Measurements from ENCODE around the gene KCTD10. TPM values are rescaled to one million over a fixed set of nuclear protein-coding genes. Genes with fewer than 3 reads are reported as not detected.

The KCTD10 gene
- polyA plus RNA-seq, 1 of the 3 experiments (the other 2 are of a cell fraction): 66.9 TPM

- no peak overlapping the region for H2AFZ ChIP-seq (ENCODE audit: low read depth)
- no peaks in the 10 kb centered on the region for H3K9me2 ChIP-seq
- WGBS (ENCODE audit: low lambda C conversion rate): 79% methylated on average over 3 of the region's 3 CpGs
- ChIA-PET CTCF (interaction anchor here (1.6 kb wide), 1 partner anchor 341 kb away, joined by 5 read pairs; no protein-coding TSS in a partner anchor), POLR2A (no interaction called here)
- no peak overlapping the region for H3K4me3 ChIP-seq (ENCODE audit: low read depth in 2 of 2, low read length in 1 of 2)
- DNase-seq: no peak
- no peak overlapping the region for H3K27ac ChIP-seq (ENCODE audit: low read depth in 2 of 2, low read length in 1 of 2)
- no peaks in the 10 kb centered on the region for H3K9me3 ChIP-seq
- H3F3A ChIP-seq (replicated peaks; ENCODE audit: insufficient read depth): no peaks in the 10 kb centered on the region
- TF ChIP-seq MAX (IDR thresholded peaks at IDR 0.05; ENCODE audit: low read depth) (no peak), TCF12 (IDR thresholded peaks at IDR 0.05) (no peak), TAF1 (IDR thresholded peaks at IDR 0.05; ENCODE audit: borderline replicate concordance, low read depth, low read length) (no peak), CHD2 (IDR thresholded peaks at IDR 0.05; ENCODE audit: low read length, partially characterized antibody) (no peak), EP300 (IDR thresholded peaks at IDR 0.05; ENCODE audit: borderline replicate concordance in 1 of 2, low read depth in 1 of 2, low read length in 1 of 2) (no peak), FOXJ3 (CRISPR knock-in tag; IDR thresholded peaks at IDR 0.05) (no peak), MEF2A (IDR thresholded peaks at IDR 0.05; ENCODE audit: borderline replicate concordance, low read depth) (no peak), MXI1 (IDR thresholded peaks at IDR 0.05; ENCODE audit: low read depth, low read length) (no peak)
- H4K20me1 ChIP-seq (ENCODE audit: insufficient read depth): no peaks in the 10 kb centered on the region
- H3K4me2 ChIP-seq: no peak overlapping the region
- H3K9ac ChIP-seq: no peak overlapping the region
- no peaks in the 10 kb centered on the region for H3K27me3 ChIP-seq (ENCODE audit: insufficient read depth)
- H3K79me2 ChIP-seq (ENCODE audit: insufficient read depth): no peaks in the 10 kb centered on the region
- H3K4me1 ChIP-seq (ENCODE audit: control insufficient read depth in 1 of 2, insufficient read depth in 2 of 2, low read depth in 1 of 2, low read length in 1 of 2): no peaks in the 10 kb centered on the region; a peak in 1 of 4 replicates
- H3K36me3 ChIP-seq (replicated peaks in 1 of 2; ENCODE audit: control insufficient read depth in 1 of 2, insufficient read depth in 2 of 2, low read length in 1 of 2): peaks cover 50 to 88% of the 10 kb centered on the region in 2 experiments
Measured at GRCh38 chr12:109503611-109504010, 26.5 kb upstream of the KCTD10 start.

- WGBS (ENCODE audit: low lambda C conversion rate): 94% methylated on average over 5 of the region's 5 CpGs
- POLR2A ChIA-PET: interaction anchor here (0.7 kb wide), 1 partner anchor 384 kb away, joined by 3 read pairs; no protein-coding TSS in a partner anchor
Measured at GRCh38 chr12:109502332-109502731, 25.2 kb upstream of the KCTD10 start.

More at GRCh38 chr12:109502332-109502731, 25.2 kb upstream of the KCTD10 start:
- no peak overlapping the region for H3K9ac ChIP-seq
- TF ChIP-seq ELF1 (IDR thresholded peaks at IDR 0.05) (no peak), MAX (IDR thresholded peaks at IDR 0.05; ENCODE audit: low read depth) (no peak), TCF12 (IDR thresholded peaks at IDR 0.05) (no peak), POLR2AphosphoS5 (IDR thresholded peaks at IDR 0.05; ENCODE audit: low read depth, low read length) (no peak), RFX5 (IDR thresholded peaks at IDR 0.05; ENCODE audit: low read length) (no peak), REST (IDR thresholded peaks at IDR 0.05; ENCODE audit: low read depth, low read length) (no peak), USF2 (IDR thresholded peaks at IDR 0.05; ENCODE audit: borderline replicate concordance, low read depth, low read length) (no peak), RAD21 (IDR thresholded peaks at IDR 0.05; ENCODE audit: low read length) (no peak), NFIC (IDR thresholded peaks at IDR 0.05; ENCODE audit: borderline replicate concordance) (no peak), USF1 (IDR thresholded peaks at IDR 0.05; ENCODE audit: borderline replicate concordance, low read depth) (no peak), NRF1 (IDR thresholded peaks at IDR 0.05; ENCODE audit: low read depth, low read length) (no peak), FOXM1 (IDR thresholded peaks at IDR 0.05; ENCODE audit: low read depth) (no peak)
- H3K79me2 ChIP-seq (ENCODE audit: insufficient read depth): no peaks in the 10 kb centered on the region
- no peak for DNase-seq
- no peaks in the 10 kb centered on the region; a peak in 1 of 4 replicates for H3K4me1 ChIP-seq (ENCODE audit: control insufficient read depth in 1 of 2, insufficient read depth in 2 of 2, low read depth in 1 of 2, low read length in 1 of 2)
- no peaks in the 10 kb centered on the region for H3K9me2 ChIP-seq
- no peak overlapping the region for H3K4me3 ChIP-seq (ENCODE audit: low read depth in 2 of 2, low read length in 1 of 2)
- no peaks in the 10 kb centered on the region for H3K9me3 ChIP-seq
- H3K27ac ChIP-seq (ENCODE audit: low read depth in 2 of 2, low read length in 1 of 2): no peak overlapping the region
- H3K27me3 ChIP-seq (ENCODE audit: insufficient read depth): no peaks in the 10 kb centered on the region
- H3K4me2 ChIP-seq: no peak overlapping the region
- no peaks in the 10 kb centered on the region for H3F3A ChIP-seq (replicated peaks; ENCODE audit: insufficient read depth)
- H4K20me1 ChIP-seq (ENCODE audit: insufficient read depth): no peaks in the 10 kb centered on the region
- CTCF ChIA-PET: interaction anchor here (1.3 kb wide), 1 partner anchor 74 kb away, joined by 4 read pairs; no protein-coding TSS in a partner anchor
- H3K36me3 ChIP-seq (replicated peaks in 1 of 2; ENCODE audit: control insufficient read depth in 1 of 2, insufficient read depth in 2 of 2, low read length in 1 of 2): peaks cover 38 to 88% of the 10 kb centered on the region in 2 experiments
- H2AFZ ChIP-seq (ENCODE audit: low read depth): no peak overlapping the region
